Epithelial cell of proximal tubule (primary cell): ENCODE data around the gene BCL2. TPM values are rescaled to one million over a fixed set of nuclear protein-coding genes. Genes with fewer than 3 reads are reported as not detected.
A peak's percentile ranks its signal among the peaks of the same experiment; 100 is the strongest.

Experiments
- DNase-seq: peaks from one replicate; pipeline ENCODE4 v3.0.0-alpha.2; 2011; ENCODE audit warnings: low read depth
- H3K4me3 ChIP-seq: 2 replicates; pipeline ENCODE4 v1.5.1; 2011; ENCODE audit warnings: low read depth, mild to moderate bottlenecking, low read length
- CTCF ChIP-seq: conservative IDR thresholded peaks from 2 replicates; pipeline ENCODE4 v1.5.1; 2012; ENCODE audit warnings: low read depth, mild to moderate bottlenecking, low read length
- total RNA-seq: library from RNA; depleted of rRNA; stranded (reverse); fragments of >200 nt; gene quantifications from 2 replicates; pipeline ENCODE4 v1.2.3, GENCODE V29; 2015

Gene BCL2
- total RNA-seq, 1 donor from 2014 or later: 4.7 TPM

- TF ChIP-seq CTCF: no peak
- no peak for DNase-seq
- H3K4me3 ChIP-seq: no peak overlapping the region
These were observed 24.7 kb upstream of the BCL2 start for GRCh38 chr18:63344263-63344662.

- no peak overlapping the region for H3K4me3 ChIP-seq
- no peak for DNase-seq
- TF ChIP-seq CTCF: peak; percentile 50
These were observed 22.6 kb upstream of the BCL2 start for GRCh38 chr18:63342206-63342605.

GRCh38 chr18:63339920-63340484, 20.4 kb upstream of the BCL2 start:
- no peak for DNase-seq
- no peak overlapping the region for H3K4me3 ChIP-seq
- peak; percentile 77 for TF ChIP-seq CTCF

- no peak overlapping the region for H3K4me3 ChIP-seq
- peak; percentile 93 for DNase-seq
- no peak for TF ChIP-seq CTCF
These were observed 17.0 kb upstream of the BCL2 start for GRCh38 chr18:63336366-63337099.

GRCh38 chr18:63331105-63331504, 11.5 kb upstream of the BCL2 start:
- H3K4me3 ChIP-seq: no peak overlapping the region
- TF ChIP-seq CTCF: no peak
- no peak for DNase-seq

GRCh38 chr18:63329431-63330145, 10.0 kb upstream of the BCL2 start:
- no peak overlapping the region for H3K4me3 ChIP-seq
- no peak for DNase-seq
- TF ChIP-seq CTCF: no peak
